Measurements from ENCODE around the gene RCN2.

Gene RCN2

GRCh38 chr15:76974456-76975036 is 43.0 kb downstream of the RCN2 start:
- no peak for DNase-seq

GRCh38 chr15:76976141-76976540 is 44.6 kb downstream of the RCN2 start:
- no peak for DNase-seq

- no peak for DNase-seq
Observed at GRCh38 chr15:76976572-76977270, 45.2 kb downstream of the RCN2 start.

GRCh38 chr15:76978522-76979330 is 47.2 kb downstream of the RCN2 start:
- no peak for DNase-seq

GRCh38 chr15:76979331-76979925 is 47.9 kb downstream of the RCN2 start:
- DNase-seq = no peak

- DNase-seq = no peak
Observed at GRCh38 chr15:76979996-76980520, 48.5 kb downstream of the RCN2 start.

- no peak for DNase-seq
Observed at GRCh38 chr15:76982356-76982755, 50.8 kb downstream of the RCN2 start.

- DNase-seq = no peak
Observed at GRCh38 chr15:76982756-76983155, 51.2 kb downstream of the RCN2 start.

GRCh38 chr15:76983590-76984375 is 52.2 kb downstream of the RCN2 start:
- DNase-seq = no peak

GRCh38 chr15:76986743-76987142 is 55.2 kb downstream of the RCN2 start:
- no peak for DNase-seq

- no peak for DNase-seq
Observed at GRCh38 chr15:76987276-76987675, 55.7 kb downstream of the RCN2 start.

- DNase-seq = no peak
Observed at GRCh38 chr15:76987896-76988860, 56.6 kb downstream of the RCN2 start.

- no peak for DNase-seq
Observed at GRCh38 chr15:76988867-76989780, 57.6 kb downstream of the RCN2 start.

- no peak for DNase-seq
Observed at GRCh38 chr15:76991048-76991447, 59.5 kb downstream of the RCN2 start.

- no peak for DNase-seq
Observed at GRCh38 chr15:76991741-76992645, 60.4 kb downstream of the RCN2 start.

- DNase-seq = no peak
Observed at GRCh38 chr15:76993114-76993725, 61.7 kb downstream of the RCN2 start.

GRCh38 chr15:76994001-76994400 is 62.5 kb downstream of the RCN2 start:
- no peak for DNase-seq

- DNase-seq = no peak
Observed at GRCh38 chr15:76994496-76994895, 62.9 kb downstream of the RCN2 start.
